ENCODE data around the gene GPATCH4. TPM values are rescaled to one million over a fixed set of nuclear protein-coding genes. Genes with fewer than 3 reads are reported as not detected.

GPATCH4 gene
- total RNA-seq, 1 experiment from 2014 or later, result 71.7 TPM

GRCh38 chr1:156551066-156551643, 50.1 kb downstream of the GPATCH4 start:
- H3K4me1 Mint-ChIP-seq, result no peaks in the 10 kb centered on the region
- no peak overlapping the region for H3K23ac ChIP-seq (ENCODE audit: insufficient read length, low read depth, low read length)
- H2BK5ac ChIP-seq (ENCODE audit: insufficient read length, low read length), result no peak overlapping the region
- peaks cover 13 to 68% (median 52%) of the 10 kb centered on the region in 3 experiments for H3K36me3 Mint-ChIP-seq (ENCODE audit: insufficient read depth in 1 of 3, low read depth in 3 of 3)
- no peak overlapping the region for H3K27ac Mint-ChIP-seq
- H4K20me1 ChIP-seq (ENCODE audit: control insufficient read depth, insufficient read depth, insufficient read length), result no peaks in the 10 kb centered on the region
- no peak overlapping the region for H4K8ac ChIP-seq (replicated peaks; ENCODE audit: insufficient read length, low read depth, low read length)
- no peak overlapping the region for H3T11ph ChIP-seq (ENCODE audit: low read length)
- no peaks in the 10 kb centered on the region for H3K79me2 ChIP-seq (ENCODE audit: insufficient read depth, low read length)
- H3K27ac ChIP-seq (ENCODE audit: insufficient read length, low read depth, low read length), result no peak overlapping the region
- no peak for DNase-seq
- no peaks in the 10 kb centered on the region for H3K9me3 Mint-ChIP-seq
- no peak overlapping the region for H3K9ac ChIP-seq (ENCODE audit: extremely low read depth, insufficient read length, low read length)
- WGBS (ENCODE audit: extremely low coverage, insufficient read length, low lambda C conversion rate), result no CpG with 5 or more reads among the region's 3 CpGs
- H2AFZ ChIP-seq (ENCODE audit: low read length), result no peak overlapping the region
- H3K18ac ChIP-seq (ENCODE audit: insufficient read length, low read depth, low read length), result no peak overlapping the region
- no peak overlapping the region for H2BK15ac ChIP-seq (ENCODE audit: low read depth, low read length)
- no peak overlapping the region for H3K4me3 Mint-ChIP-seq
- H4K91ac ChIP-seq (ENCODE audit: insufficient read length, low read depth, low read length), result no peak overlapping the region
- no peak overlapping the region for H4K5ac ChIP-seq (ENCODE audit: insufficient read length, low read depth, low read length)
- H2BK120ac ChIP-seq (ENCODE audit: low read depth, low read length, poor library complexity, severe bottlenecking), result no peak overlapping the region
- no peaks in the 10 kb centered on the region for H3K79me1 ChIP-seq (ENCODE audit: insufficient read depth, low read depth, low read length, poor library complexity, severe bottlenecking)
- H3K4ac ChIP-seq (ENCODE audit: low read depth, low read length), result no peak overlapping the region
- H3K27me3 Mint-ChIP-seq (ENCODE audit: low read depth), result no peaks in the 10 kb centered on the region
- no peak for TF ChIP-seq CTCF (conservative IDR thresholded peaks at IDR 0.05)
- H2BK12ac ChIP-seq (ENCODE audit: insufficient read length, low read depth, low read length), result no peak overlapping the region
- H2BK20ac ChIP-seq (ENCODE audit: low read depth, low read length, poor library complexity, severe bottlenecking), result no peak overlapping the region
- H3K23me2 ChIP-seq (ENCODE audit: insufficient read length, low read depth, low read length, poor library complexity, severe bottlenecking), result no peaks in the 10 kb centered on the region
- no peaks in the 10 kb centered on the region for H3K27me3 ChIP-seq (ENCODE audit: insufficient read depth, low read length)
- no peak overlapping the region for H3K14ac ChIP-seq (ENCODE audit: insufficient read depth, low read length)
- H3K4me2 ChIP-seq (ENCODE audit: insufficient read depth, insufficient read length, low read length), result no peak overlapping the region
- H2AK5ac ChIP-seq (ENCODE audit: insufficient read length, low read length), result no peak overlapping the region
- H3K56ac ChIP-seq (ENCODE audit: insufficient read length, low read depth, low read length), result no peak overlapping the region
- H3K9me3 ChIP-seq (ENCODE audit: control insufficient read depth, low read depth, low read length), result no peaks in the 10 kb centered on the region
- H3K4me1 ChIP-seq (ENCODE audit: insufficient read depth, low read length), result no peaks in the 10 kb centered on the region
